GM18499 (cell line): ENCODE results near the gene NFU1.

Experiments
- ATAC-seq: cut with Tn5 transposase; IDR thresholded peaks from one replicate; pipeline ENCODE4 v1.9.1; 2021; ENCODE audit warnings: moderate number of reproducible peaks; ENCODE audit not compliant: insufficient read depth, unreplicated experiment

NFU1 gene

GRCh38 chr2:69390001-69390400, 47.2 kb downstream of the NFU1 start:
- no peak for ATAC-seq

GRCh38 chr2:69389271-69389670, 48.0 kb downstream of the NFU1 start:
- ATAC-seq, result no peak

- ATAC-seq, result no peak
Measured at GRCh38 chr2:69387770-69388481, 49.3 kb downstream of the NFU1 start.

- ATAC-seq, result peak; percentile 56
Measured at GRCh38 chr2:69386789-69387734, 50.2 kb downstream of the NFU1 start, which contains the start of gene GFPT1. Gene GFPT1 (minus strand): TSS chr2:69387227. CDS start chr2:69387071, 156 bp downstream.

- ATAC-seq, result no peak
Measured at GRCh38 chr2:69386360-69386759, 50.9 kb downstream of the NFU1 start.

GRCh38 chr2:69385443-69386151, 51.6 kb downstream of the NFU1 start:
- ATAC-seq, result no peak

- no peak for ATAC-seq
Measured at GRCh38 chr2:69384618-69385081, 52.6 kb downstream of the NFU1 start.

GRCh38 chr2:69383176-69383812, 53.9 kb downstream of the NFU1 start:
- ATAC-seq, result no peak

- no peak for ATAC-seq
Measured at GRCh38 chr2:69382547-69382946, 54.7 kb downstream of the NFU1 start.

GRCh38 chr2:69381337-69381737, 55.9 kb downstream of the NFU1 start:
- no peak for ATAC-seq

GRCh38 chr2:69380072-69380917, 56.9 kb downstream of the NFU1 start:
- ATAC-seq, result no peak

GRCh38 chr2:69376403-69376802, 60.8 kb downstream of the NFU1 start:
- ATAC-seq, result no peak

GRCh38 chr2:69375494-69376353, 61.5 kb downstream of the NFU1 start:
- no peak for ATAC-seq

GRCh38 chr2:69372767-69373166, 64.5 kb downstream of the NFU1 start:
- ATAC-seq, result no peak

- ATAC-seq, result no peak
Measured at GRCh38 chr2:69369802-69370201, 67.4 kb downstream of the NFU1 start.

GRCh38 chr2:69368588-69368987, 68.6 kb downstream of the NFU1 start:
- ATAC-seq, result no peak

- no peak for ATAC-seq
Measured at GRCh38 chr2:69359371-69359770, 77.9 kb downstream of the NFU1 start.

- ATAC-seq, result no peak
Measured at GRCh38 chr2:69358914-69359313, 78.3 kb downstream of the NFU1 start.
